Activated naive CD8-positive, alpha-beta T cell (primary cell): ENCODE measurements around the gene ATP6V0E2.
A peak's percentile ranks its signal among the peaks of the same experiment; 100 is the strongest.
"Not testable (repeated sequence)": the region's sequence is repeated elsewhere in the genome, so short reads cannot be mapped to it uniquely, and the experiment has no call there.

Source experiments
- H3K27ac Mint-ChIP-seq: one replicate; pipeline ENCODE4 v1.8.0; 2021; ENCODE audit warnings: mixed read lengths
- H3K27me3 Mint-ChIP-seq: one replicate; pipeline ENCODE4 v1.8.0; 2021; ENCODE audit warnings: mixed read lengths
- H3K36me3 Mint-ChIP-seq: one replicate; pipeline ENCODE4 v1.8.0; 2021; ENCODE audit warnings: mixed read lengths
- H3K4me1 Mint-ChIP-seq: one replicate; pipeline ENCODE4 v1.8.0; 2021; ENCODE audit warnings: low read depth, mixed read lengths
- H3K4me3 Mint-ChIP-seq: one replicate; pipeline ENCODE4 v1.8.0; 2021; ENCODE audit warnings: mild to moderate bottlenecking, mixed read lengths
- H3K9me3 Mint-ChIP-seq: one replicate; pipeline ENCODE4 v1.8.0; 2021; ENCODE audit warnings: low read depth, mixed read lengths

ATP6V0E2 gene

DNA sequence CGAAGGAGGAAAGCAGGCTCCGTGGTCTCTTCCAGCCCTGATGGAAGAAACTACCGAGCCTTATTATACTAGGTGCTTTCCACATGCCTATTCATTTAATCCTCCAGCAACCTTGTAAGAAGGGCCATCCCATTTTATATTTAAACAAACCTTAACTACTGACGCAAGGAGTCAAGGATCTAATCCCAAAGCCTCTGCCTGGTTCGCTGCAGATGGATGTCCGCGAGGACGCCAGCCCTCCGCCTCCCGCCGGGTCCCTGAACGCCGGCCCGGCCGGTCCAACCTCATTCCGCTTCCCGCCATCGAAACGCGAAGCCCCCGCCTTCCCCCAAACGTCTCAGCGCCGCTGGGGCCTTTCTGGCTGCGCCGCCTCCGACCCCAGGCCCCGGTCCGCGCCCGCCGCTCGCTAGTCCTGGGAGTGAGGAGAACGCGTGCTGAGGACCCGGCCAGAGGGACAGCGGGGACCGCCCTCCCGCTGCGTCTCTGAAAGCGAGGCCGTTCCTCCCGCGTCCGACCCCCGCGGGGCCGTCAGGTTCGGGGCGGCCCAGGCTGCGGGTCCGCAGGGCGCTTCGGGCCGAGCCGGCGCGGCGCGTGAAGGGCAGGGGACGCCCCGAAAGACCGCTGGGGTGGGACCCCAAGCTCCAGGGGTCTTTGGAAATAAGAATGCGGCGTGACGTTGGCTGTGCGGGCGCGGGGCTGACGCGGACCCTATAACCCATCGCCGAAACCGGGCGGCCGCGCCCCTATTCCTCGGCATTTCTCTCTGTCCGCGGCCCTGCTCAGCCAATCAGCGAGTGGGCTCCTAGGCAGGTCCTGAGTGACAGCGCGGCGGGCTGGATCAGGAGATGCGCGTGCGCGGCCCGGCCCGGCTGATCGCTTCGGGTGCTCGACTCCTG lies at the start of gene ATP6V0E2:
Gene ATP6V0E2, plus strand, starts transcription at position 896 of the 896 bp plus-strand sequence. CDS start 97 bp downstream, outside the sequence.
- peaks cover 82% of the 10 kb centered on the region for H3K4me1 Mint-ChIP-seq

DNA sequence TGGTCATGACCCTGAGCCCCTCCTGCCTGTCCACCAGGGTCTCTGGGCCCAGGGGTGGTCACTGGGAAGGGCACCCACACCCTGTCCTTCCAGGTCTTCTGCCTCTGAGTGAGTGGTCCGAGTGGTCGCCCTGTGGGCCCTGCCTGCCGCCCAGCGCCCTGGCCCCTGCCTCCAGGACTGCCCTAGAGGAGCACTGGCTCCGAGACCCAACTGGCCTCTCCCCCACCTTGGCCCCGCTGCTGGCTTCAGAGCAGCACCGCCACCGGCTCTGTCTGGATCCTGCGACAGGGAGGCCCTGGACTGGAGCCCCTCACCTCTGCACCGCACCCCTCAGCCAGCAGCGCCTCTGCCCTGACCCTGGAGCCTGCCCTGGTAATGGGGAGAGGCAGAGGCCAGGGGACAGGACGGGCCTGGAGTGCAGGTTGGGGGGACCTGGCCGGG lies 49.4 kb upstream of the ATP6V0E2 start:
- Mint-ChIP-seq H3K4me3 (no peak overlapping the region), H3K36me3 (no peaks in the 10 kb centered on the region), H3K9me3 (no peaks in the 10 kb centered on the region), H3K27ac (no peak overlapping the region), H3K4me1 (peaks cover 11% of the 10 kb centered on the region), H3K27me3 (no peaks in the 10 kb centered on the region)

More for the DNA sequence above, at the start of gene ATP6V0E2:
- H3K27ac Mint-ChIP-seq = peak within 1 kb of the TSS; percentile 95
- H3K27me3 Mint-ChIP-seq = no peaks in the 10 kb centered on the region
- peak within 1 kb of the TSS; percentile 91 for H3K4me3 Mint-ChIP-seq
- no peaks in the 10 kb centered on the region for H3K36me3 Mint-ChIP-seq
- no peaks in the 10 kb centered on the region for H3K9me3 Mint-ChIP-seq

DNA sequence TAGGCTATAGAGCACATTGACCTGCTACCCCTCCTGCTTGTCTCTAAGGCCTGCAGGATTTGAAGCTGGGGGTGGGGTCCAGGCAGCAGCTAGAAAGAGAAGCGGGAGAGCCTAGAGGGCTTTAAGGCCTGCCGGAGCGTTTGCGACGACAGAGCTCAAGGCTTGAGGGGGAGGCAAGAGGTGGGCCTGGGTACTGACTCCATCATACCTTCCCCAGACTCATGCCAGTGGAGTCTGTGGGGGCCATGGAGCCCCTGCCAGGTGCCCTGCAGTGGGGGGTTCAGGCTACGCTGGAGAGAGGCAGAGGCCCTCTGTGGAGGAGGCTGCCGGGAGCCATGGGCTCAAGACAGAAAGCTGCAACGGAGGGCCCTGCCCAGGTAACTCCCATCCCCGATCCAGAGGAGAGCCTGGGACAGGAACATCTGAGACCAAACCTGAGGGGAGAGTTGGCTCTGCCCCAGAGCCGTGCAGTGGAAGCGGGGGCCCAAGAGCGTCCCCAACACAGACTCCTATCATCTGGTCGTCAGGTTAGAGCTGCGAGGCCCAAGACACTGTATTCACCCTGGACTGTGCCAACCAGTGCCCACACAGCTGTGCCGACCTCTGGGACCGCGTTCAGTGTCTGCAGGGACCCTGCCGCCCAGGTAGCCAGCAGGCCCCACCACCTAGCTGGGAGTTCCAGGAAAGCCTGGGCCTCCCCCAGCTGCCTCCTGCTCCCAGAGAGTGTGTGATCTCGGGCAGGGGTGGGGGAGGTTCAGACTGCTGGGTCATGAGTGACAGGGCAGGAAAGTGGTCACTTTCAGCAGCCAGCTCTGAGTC lies 48.8 kb upstream of the ATP6V0E2 start:
- Mint-ChIP-seq H3K9me3 (no peaks in the 10 kb centered on the region), H3K36me3 (no peaks in the 10 kb centered on the region), H3K27me3 (no peaks in the 10 kb centered on the region), H3K4me3 (no peak overlapping the region), H3K4me1 (peaks cover 11% of the 10 kb centered on the region), H3K27ac (no peak overlapping the region)

DNA sequence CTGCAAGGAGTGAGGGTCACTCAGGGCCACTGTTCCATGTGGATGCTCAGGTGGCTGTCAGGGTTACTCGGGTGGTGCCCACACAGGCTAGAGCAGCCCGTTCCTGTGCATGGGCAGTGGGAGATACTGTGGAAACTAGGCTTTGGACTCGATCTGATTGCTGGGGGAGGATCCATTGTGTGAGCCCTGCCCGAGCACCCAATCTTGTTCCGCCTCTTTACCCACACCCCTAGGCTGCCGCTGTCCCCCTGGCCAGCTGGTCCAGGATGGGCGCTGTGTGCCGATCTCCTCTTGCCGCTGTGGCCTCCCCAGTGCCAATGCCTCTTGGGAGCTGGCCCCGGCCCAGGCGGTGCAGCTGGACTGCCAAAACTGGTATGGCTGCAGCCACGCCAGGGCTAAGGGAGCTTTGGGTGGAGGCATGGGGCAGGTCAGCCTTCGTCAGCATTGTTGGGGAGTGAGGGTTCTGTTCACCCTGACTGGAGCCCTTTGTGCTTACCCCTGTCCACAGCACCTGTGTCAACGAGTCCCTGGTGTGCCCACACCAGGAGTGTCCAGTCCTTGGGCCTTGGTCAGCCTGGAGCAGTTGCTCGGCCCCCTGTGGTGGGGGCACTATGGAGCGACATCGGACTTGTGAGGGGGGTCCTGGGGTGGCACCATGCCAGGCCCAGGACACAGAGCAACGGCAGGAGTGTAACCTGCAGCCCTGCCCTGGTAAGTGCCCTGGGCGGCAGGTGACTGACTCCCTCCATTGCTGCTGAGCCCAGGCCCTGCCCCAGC lies 48.0 kb upstream of the ATP6V0E2 start:
- Mint-ChIP-seq H3K36me3 (no peaks in the 10 kb centered on the region), H3K27ac (no peak overlapping the region), H3K4me1 (peaks cover 11% of the 10 kb centered on the region), H3K9me3 (no peaks in the 10 kb centered on the region), H3K27me3 (no peaks in the 10 kb centered on the region), H3K4me3 (no peak overlapping the region)

DNA sequence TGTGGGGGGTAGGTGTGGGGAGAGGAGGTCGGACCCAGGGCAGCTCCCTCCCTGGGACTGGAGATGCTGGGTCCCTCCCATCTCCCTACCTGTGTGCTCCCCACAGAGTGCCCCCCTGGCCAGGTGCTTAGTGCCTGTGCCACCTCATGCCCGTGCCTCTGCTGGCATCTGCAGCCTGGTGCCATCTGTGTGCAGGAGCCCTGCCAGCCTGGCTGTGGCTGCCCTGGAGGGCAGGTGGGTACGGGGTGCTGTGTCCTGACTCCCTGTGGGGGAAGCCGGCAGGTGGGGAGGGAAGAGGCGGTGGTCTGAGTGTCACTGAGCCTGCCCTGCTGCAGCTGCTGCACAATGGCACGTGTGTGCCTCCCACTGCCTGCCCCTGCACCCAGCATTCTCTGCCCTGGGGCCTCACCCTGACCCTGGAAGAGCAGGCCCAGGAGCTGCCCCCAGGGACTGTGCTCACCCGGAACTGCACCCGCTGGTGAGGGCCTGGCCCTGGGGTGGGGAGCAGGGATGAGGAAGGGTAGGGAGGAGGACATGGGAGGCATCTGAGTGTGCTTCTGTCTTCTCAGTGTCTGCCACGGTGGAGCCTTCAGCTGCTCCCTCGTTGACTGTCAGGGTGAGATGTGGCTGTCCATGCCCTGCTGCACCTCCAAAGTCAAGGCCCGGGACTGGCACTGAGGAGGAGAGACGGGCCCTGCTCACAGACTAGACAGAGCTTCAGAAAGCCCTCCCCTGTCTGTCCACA lies 47.3 kb upstream of the ATP6V0E2 start:
- Mint-ChIP-seq H3K9me3 (no peaks in the 10 kb centered on the region), H3K4me3 (no peak overlapping the region), H3K27me3 (no peaks in the 10 kb centered on the region), H3K27ac (no peak overlapping the region), H3K36me3 (no peaks in the 10 kb centered on the region), H3K4me1 (peaks cover 11% of the 10 kb centered on the region)

DNA sequence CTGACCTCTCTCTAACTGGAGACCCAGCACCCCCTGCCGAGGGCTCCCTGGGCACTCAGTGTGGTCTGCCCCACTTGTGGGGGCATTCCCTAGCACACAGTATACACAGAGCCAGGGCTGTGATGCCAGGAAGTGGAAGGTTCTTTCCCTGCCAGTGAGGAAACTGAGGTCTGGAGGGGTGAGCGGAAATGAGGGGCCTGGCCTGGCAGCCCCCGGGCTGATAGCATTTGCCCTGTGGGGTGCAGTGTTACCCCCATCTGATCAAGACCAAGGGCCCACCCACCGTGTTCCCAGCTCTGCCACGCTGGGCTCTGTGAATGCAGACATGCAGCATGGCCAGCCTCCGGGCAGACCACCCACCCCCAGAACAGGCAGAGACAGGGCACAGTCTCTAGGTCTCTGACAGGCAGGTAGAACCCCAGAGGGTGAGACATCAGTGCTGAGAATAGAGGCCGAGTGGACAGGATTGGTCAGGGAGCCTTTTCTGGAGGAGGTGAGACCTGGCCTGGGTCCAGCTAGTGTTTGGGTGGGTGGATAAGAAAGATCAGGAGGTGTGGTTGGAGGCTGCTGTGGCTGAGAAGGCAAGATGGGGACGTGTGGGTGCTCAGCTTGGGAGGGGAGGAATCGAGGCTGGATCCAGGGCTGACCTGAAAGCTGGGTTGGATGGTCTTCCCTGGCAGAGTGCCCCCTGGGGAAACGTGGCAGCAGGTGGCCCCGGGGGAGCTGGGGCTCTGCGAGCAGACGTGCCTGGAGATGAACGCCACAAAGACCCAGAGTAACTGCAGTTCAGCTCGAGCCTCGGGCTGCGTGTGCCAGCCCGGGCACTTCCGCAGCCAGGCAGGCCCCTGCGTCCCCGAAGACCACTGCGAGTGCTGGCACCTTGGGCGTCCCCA lies 46.4 kb upstream of the ATP6V0E2 start:
- H3K9me3 Mint-ChIP-seq = no peaks in the 10 kb centered on the region
- peaks cover 2% of the 10 kb centered on the region for H3K27me3 Mint-ChIP-seq
- H3K4me1 Mint-ChIP-seq = peaks cover 11% of the 10 kb centered on the region
- H3K36me3 Mint-ChIP-seq = no peaks in the 10 kb centered on the region
- H3K4me3 Mint-ChIP-seq = no peak overlapping the region
- no peak overlapping the region for H3K27ac Mint-ChIP-seq

DNA sequence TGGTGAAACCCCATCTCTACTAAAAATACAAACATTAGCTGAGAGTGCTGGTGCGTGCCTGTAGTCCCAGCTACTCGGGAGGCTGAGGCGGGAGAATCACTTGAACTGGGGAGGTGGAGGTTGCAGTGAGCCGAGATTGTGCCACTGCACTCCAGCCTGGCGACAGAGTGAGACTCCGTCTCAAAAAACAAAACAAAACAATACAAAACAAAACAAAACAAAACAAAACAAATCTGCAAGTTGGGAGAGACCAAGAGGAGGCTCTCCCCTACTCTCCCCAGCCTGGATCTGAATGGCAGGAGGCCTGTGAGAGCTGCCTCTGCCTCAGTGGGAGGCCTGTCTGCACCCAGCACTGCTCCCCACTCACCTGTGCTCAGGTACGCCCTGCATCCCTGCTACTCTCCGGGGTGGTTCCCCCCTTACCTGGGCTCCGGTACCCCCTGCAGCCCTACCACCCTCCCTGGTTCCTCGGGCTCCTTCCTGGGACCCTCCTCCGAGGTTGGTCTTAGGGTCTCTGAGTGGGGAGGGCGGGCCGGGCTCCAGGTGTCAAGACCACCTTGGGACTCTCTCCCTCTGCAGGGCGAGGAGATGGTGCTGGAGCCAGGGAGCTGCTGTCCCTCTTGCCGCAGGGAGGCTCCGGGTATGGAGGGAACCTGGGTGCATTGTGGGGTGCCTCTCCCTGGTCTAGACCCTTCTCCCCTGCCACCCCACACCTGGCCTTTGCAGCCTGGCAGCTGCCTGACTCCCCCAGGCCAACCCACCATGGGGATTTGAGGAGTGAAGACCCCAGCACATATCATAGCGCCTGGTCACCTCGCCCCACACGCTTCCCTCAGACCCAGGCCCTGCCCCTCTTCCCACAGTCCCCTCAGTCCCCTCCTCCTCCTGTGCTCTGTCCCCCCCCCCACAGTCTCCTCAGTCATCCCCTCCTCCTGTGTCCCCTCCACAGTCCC lies 45.1 kb upstream of the ATP6V0E2 start:
- H3K9me3 Mint-ChIP-seq = no peaks in the 10 kb centered on the region
- H3K4me3 Mint-ChIP-seq = no peak overlapping the region
- peaks cover 2% of the 10 kb centered on the region for H3K27me3 Mint-ChIP-seq
- H3K36me3 Mint-ChIP-seq = no peaks in the 10 kb centered on the region
- H3K4me1 Mint-ChIP-seq = peaks cover 11% of the 10 kb centered on the region
- H3K27ac Mint-ChIP-seq = no peak overlapping the region

DNA sequence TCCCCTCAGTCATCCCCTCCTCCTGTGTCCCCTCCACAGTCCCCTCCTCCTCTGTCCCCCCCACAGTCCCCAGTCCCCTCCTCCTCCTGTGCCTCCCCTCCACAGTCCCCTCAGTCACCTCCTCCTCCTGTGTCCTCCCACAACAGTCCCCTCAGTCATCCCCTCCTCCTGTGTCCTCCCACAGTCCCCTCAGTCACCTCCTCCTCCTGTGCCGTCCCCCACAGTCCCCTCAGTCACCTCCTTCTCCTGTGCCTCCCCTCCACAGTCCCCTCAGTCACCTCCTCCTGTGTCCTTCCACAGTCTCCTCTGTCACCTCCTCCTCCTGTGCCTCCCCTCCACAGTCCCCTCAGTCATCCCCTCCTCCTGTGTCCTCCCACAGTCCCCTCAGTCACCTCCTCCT lies 43.2 kb upstream of the ATP6V0E2 start:
- peaks cover 11% of the 10 kb centered on the region for H3K4me1 Mint-ChIP-seq
- H3K27ac Mint-ChIP-seq, H3K36me3 Mint-ChIP-seq, H3K9me3 Mint-ChIP-seq, H3K27me3 Mint-ChIP-seq, H3K4me3 Mint-ChIP-seq: not testable (repeated sequence)

DNA sequence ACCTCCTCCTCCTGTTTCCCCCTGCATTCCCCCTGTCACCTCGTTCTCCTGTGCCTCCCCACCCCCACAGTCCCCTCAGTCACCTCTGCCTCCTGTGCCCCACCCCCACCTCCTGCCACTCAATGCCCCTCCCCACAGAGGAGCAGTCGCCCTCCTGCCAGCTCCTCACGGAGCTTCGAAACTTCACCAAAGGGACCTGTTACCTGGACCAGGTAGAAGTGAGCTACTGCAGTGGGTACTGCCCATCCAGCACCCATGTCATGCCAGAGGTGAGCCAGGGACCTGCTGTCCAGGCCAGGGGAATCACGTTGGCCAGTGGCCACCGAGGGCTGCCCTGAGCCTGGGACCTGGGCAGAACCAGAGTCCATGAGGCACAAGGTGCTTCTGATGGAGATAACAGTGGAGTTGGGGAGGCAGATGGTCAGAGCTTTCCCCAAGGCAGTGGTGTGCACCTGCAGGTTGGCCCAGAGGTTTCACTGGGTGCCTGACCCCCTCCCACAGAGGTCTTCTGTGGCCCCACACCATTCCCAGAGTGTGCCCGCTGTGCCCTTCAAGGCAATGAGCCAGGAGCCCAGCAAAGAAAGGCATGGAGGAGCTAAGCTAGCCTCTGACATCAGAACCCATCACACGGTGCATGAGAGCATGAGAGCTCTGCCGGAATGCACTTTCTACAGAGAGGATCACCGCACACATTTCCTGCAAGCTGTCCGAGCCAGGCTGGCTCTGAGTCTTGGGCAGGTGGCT lies 42.6 kb upstream of the ATP6V0E2 start:
- H3K4me1 Mint-ChIP-seq = peaks cover 11% of the 10 kb centered on the region
- H3K27ac Mint-ChIP-seq = no peak overlapping the region
- H3K27me3 Mint-ChIP-seq = peaks cover 3% of the 10 kb centered on the region
- no peaks in the 10 kb centered on the region for H3K36me3 Mint-ChIP-seq
- no peaks in the 10 kb centered on the region for H3K9me3 Mint-ChIP-seq
- H3K4me3 Mint-ChIP-seq = no peak overlapping the region

DNA sequence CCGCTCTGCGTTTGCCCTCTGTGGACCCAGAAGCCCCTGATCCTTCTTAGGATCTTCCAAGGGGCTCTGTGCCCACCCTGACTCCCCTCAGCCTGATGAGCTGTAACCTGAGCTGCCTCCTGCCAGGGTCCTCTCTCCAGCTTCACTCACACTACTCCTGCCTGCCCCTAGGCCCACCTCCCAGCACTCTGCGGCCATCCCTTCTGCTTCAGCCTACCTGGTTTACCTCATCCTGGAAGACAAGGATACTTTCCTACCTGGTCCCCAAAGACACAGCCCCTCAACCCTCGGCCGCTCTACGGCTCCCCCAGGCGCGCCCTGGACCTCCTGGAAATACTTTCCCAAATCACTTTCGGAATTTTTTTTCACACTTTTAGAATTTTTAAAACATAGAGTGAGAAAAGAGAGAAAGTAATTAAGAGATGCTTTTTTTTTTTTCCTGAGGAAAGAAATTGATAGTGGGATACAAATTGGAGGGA lies 42.0 kb upstream of the ATP6V0E2 start:
- Mint-ChIP-seq H3K4me1 (peaks cover 11% of the 10 kb centered on the region), H3K27ac (no peak overlapping the region), H3K27me3 (peaks cover 3% of the 10 kb centered on the region), H3K9me3 (no peaks in the 10 kb centered on the region), H3K4me3 (no peak overlapping the region), H3K36me3 (no peaks in the 10 kb centered on the region)

DNA sequence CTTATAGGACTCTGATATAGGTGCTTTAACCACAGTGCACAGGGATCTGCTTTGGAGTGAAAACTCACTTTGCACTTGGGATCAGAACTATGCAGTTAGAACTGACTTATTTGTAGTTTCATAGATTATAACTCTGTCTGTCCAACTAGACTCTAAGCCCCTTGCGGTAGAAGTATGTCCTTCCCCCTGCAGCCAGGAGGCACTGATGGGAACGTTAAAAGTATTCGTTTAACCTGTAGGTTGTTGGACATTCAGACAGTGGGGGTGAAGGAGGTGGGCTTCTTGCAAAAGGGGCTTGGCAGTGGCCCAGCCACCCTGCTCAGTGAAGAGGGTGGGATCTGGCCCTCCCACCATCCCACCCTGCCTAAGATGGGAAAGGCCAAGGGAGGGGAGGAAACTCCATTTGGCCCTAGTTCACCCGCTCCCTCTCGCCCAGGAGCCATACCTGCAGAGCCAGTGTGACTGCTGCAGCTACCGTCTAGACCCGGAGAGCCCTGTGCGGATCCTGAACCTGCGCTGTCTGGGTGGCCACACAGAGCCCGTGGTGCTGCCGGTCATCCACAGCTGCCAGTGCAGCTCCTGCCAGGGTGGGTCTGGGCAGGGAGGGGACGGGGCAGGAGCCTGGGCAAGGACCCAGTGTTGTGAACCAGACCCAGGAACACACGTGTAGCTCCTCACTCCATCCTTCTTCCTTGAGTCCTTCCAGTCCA lies 41.3 kb upstream of the ATP6V0E2 start:
- H3K9me3 Mint-ChIP-seq = no peaks in the 10 kb centered on the region
- peaks cover 3% of the 10 kb centered on the region for H3K27me3 Mint-ChIP-seq
- H3K4me1 Mint-ChIP-seq = peaks cover 4% of the 10 kb centered on the region
- H3K36me3 Mint-ChIP-seq = no peaks in the 10 kb centered on the region
- no peak overlapping the region for H3K27ac Mint-ChIP-seq
- no peak overlapping the region for H3K4me3 Mint-ChIP-seq
